PC-9 (cell line): Measurements from ENCODE around the gene GPC5.

Source experiments
- EZH2 ChIP-seq: fragments of 200-600 bp; sonication (generic); IDR thresholded peaks from 2 replicates; pipeline ENCODE4 v1.8.0; 2017; ENCODE audit warnings: antibody characterized with exemption, low read depth
- TF ChIP-seq, protein P1 (sequence below): fragments of 200-600 bp; sonication (generic); conservative IDR thresholded peaks from 2 replicates; pipeline ENCODE4 v1.6.1; 2017; ENCODE audit warnings: mixed run types, antibody characterized with exemption, mild to moderate bottlenecking, moderate library complexity

- TF ChIP-seq, protein P1, sequence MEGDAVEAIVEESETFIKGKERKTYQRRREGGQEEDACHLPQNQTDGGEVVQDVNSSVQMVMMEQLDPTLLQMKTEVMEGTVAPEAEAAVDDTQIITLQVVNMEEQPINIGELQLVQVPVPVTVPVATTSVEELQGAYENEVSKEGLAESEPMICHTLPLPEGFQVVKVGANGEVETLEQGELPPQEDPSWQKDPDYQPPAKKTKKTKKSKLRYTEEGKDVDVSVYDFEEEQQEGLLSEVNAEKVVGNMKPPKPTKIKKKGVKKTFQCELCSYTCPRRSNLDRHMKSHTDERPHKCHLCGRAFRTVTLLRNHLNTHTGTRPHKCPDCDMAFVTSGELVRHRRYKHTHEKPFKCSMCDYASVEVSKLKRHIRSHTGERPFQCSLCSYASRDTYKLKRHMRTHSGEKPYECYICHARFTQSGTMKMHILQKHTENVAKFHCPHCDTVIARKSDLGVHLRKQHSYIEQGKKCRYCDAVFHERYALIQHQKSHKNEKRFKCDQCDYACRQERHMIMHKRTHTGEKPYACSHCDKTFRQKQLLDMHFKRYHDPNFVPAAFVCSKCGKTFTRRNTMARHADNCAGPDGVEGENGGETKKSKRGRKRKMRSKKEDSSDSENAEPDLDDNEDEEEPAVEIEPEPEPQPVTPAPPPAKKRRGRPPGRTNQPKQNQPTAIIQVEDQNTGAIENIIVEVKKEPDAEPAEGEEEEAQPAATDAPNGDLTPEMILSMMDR: no peak
- TF ChIP-seq EZH2: no peak
Measured at GRCh38 chr13:91797567-91797966, 399.1 kb downstream of the GPC5 start.
